GM21717 (cell line): ENCODE results near the gene RASL11A.
"Not testable (repeated sequence)": the region's sequence is repeated elsewhere in the genome, so short reads cannot be mapped to it uniquely, and the experiment has no call there.

Experiments
- ATAC-seq: cut with Tn5 transposase; IDR thresholded peaks from one replicate; pipeline ENCODE4 v1.9.1; 2021; ENCODE audit warnings: mild to moderate bottlenecking, moderate library complexity; ENCODE audit not compliant: unreplicated experiment

RASL11A gene

GRCh38 chr13:27270594-27271520, at the start of gene RASL11A:
Gene RASL11A (plus strand): TSS chr13:27270830. CDS start chr13:27270945, 115 bp downstream.
- ATAC-seq = peak; percentile 86

GRCh38 chr13:27222100-27222499, 48.5 kb upstream of the RASL11A start:
- not testable (repeated sequence) for ATAC-seq

- no peak for ATAC-seq
Observed at GRCh38 chr13:27226991-27227390, 43.6 kb upstream of the RASL11A start.

GRCh38 chr13:27228131-27228530, 42.5 kb upstream of the RASL11A start:
- no peak for ATAC-seq

GRCh38 chr13:27229642-27230041, 41.0 kb upstream of the RASL11A start:
- no peak for ATAC-seq

- no peak for ATAC-seq
Observed at GRCh38 chr13:27233964-27234363, 36.7 kb upstream of the RASL11A start.

GRCh38 chr13:27236478-27236877, 34.2 kb upstream of the RASL11A start:
- no peak for ATAC-seq

- no peak for ATAC-seq
Observed at GRCh38 chr13:27242702-27243101, 27.9 kb upstream of the RASL11A start.

GRCh38 chr13:27245610-27246009, 25.0 kb upstream of the RASL11A start:
- ATAC-seq = no peak

- ATAC-seq = peak; percentile 4
Observed at GRCh38 chr13:27250833-27251165, 19.8 kb upstream of the RASL11A start.

- peak; percentile 92 for ATAC-seq
Observed at GRCh38 chr13:27251166-27252091, 19.2 kb upstream of the RASL11A start, which contains the start of gene RPL21. Gene RPL21 (plus strand): TSS chr13:27251558. CDS start chr13:27253777, 2,219 bp downstream.

GRCh38 chr13:27252467-27252866, 18.2 kb upstream of the RASL11A start:
- ATAC-seq = no peak

- ATAC-seq = no peak
Observed at GRCh38 chr13:27257233-27257568, 13.4 kb upstream of the RASL11A start.

GRCh38 chr13:27257648-27258253, 12.9 kb upstream of the RASL11A start:
- no peak for ATAC-seq

- no peak for ATAC-seq
Observed at GRCh38 chr13:27258637-27259386, 11.8 kb upstream of the RASL11A start.

- no peak for ATAC-seq
Observed at GRCh38 chr13:27259831-27260230, 10.8 kb upstream of the RASL11A start.

GRCh38 chr13:27261396-27261795, 9.2 kb upstream of the RASL11A start:
- ATAC-seq = no peak

- ATAC-seq = no peak
Observed at GRCh38 chr13:27263438-27263837, 7.2 kb upstream of the RASL11A start.

GRCh38 chr13:27264181-27264580, 6.4 kb upstream of the RASL11A start:
- no peak for ATAC-seq

- no peak for ATAC-seq
Observed at GRCh38 chr13:27264648-27265047, 6.0 kb upstream of the RASL11A start.
